Measurements from ENCODE around the gene CCDC171.
"Not testable (repeated sequence)": the region's sequence is repeated elsewhere in the genome, so short reads cannot be mapped to it uniquely, and the experiment has no call there.

Gene CCDC171

GRCh38 chr9:15696979-15697378, 144.1 kb downstream of the CCDC171 start:
- H3K36me3 ChIP-seq (ENCODE audit: control insufficient read depth in 2 of 2, insufficient read depth in 1 of 2, low read length in 2 of 2): no peaks in the 10 kb centered on the region
- POLR2A ChIA-PET: no interaction called here
- CTCF ChIA-PET: interaction anchor here (0.5 kb wide), 1 partner anchor 20 kb away, joined by 3 read pairs; no protein-coding TSS in a partner anchor
- no peak for TF ChIP-seq GLI2 (tag by site-specific recombination; IDR thresholded peaks at IDR 0.05; ENCODE audit: borderline replicate concordance, low read depth)
- TF ChIP-seq YY2 (tag by site-specific recombination; IDR thresholded peaks at IDR 0.05): no peak
- TF ChIP-seq ZSCAN4 (tag by site-specific recombination; IDR thresholded peaks at IDR 0.05): no peak
- TF ChIP-seq ZNF692 (tag by site-specific recombination; IDR thresholded peaks at IDR 0.05): peak; percentile 45; the same call in 1 of the 2 replicates
- no peak for TF ChIP-seq ZNF529 (tag by site-specific recombination; IDR thresholded peaks at IDR 0.05; ENCODE audit: insufficient replicate concordance)
- no peak for TF ChIP-seq ZNF610 (tag by site-specific recombination; IDR thresholded peaks at IDR 0.05; ENCODE audit: borderline replicate concordance)
- peak; percentile 64; the same call in 1 of the 2 replicates for TF ChIP-seq ZFP69B (tag by site-specific recombination; IDR thresholded peaks at IDR 0.05)
- no peak for TF ChIP-seq ZNF544 (tag by site-specific recombination; IDR thresholded peaks at IDR 0.05)
- no peak for TF ChIP-seq ZSCAN23 (tag by site-specific recombination; IDR thresholded peaks at IDR 0.05)
- no peak for TF ChIP-seq TCF7L2 (IDR thresholded peaks at IDR 0.05; ENCODE audit: borderline replicate concordance, low read depth, low read length)
- TF ChIP-seq ZBTB44 (tag by site-specific recombination; IDR thresholded peaks at IDR 0.05): no peak
- no peak for TF ChIP-seq ZNF433 (tag by site-specific recombination; IDR thresholded peaks at IDR 0.05; ENCODE audit: low read depth)
- H3K27ac ChIP-seq (ENCODE audit: extremely low read depth, low read depth, low read length): no peak overlapping the region
- H3K9me3 ChIP-seq (ENCODE audit: control insufficient read depth, insufficient read depth, low read depth, low read length): no peaks in the 10 kb centered on the region
- no peaks in the 10 kb centered on the region for H3K4me1 ChIP-seq (ENCODE audit: control insufficient read depth, insufficient read depth, low read length)
- H3K4me3 ChIP-seq (ENCODE audit: low read depth, low read length): no peak overlapping the region

- peak; percentile 85 for TF ChIP-seq PRDM6 (tag by site-specific recombination; IDR thresholded peaks at IDR 0.05)
- TF ChIP-seq TRIM28 (IDR thresholded peaks at IDR 0.05; ENCODE audit: borderline replicate concordance, low read length): peak; percentile 32; the same call in 1 of the 2 replicates
- TF ChIP-seq ZNF366 (tag by site-specific recombination; conservative IDR thresholded peaks at IDR 0.05): 0 out of 2 replicates have a peak, but pooled peaks have one; percentile 13
- TF ChIP-seq ZNF335 (tag by site-specific recombination; conservative IDR thresholded peaks at IDR 0.05): no peak
- no peak for TF ChIP-seq KLF7 (tag by site-specific recombination; IDR thresholded peaks at IDR 0.05; ENCODE audit: borderline replicate concordance)
- TF ChIP-seq ZNF629 (tag by site-specific recombination; IDR thresholded peaks at IDR 0.05): peak; percentile 38; the same call in 1 of the 2 replicates
- CTCF ChIA-PET: interaction anchor here (0.5 kb wide), 1 partner anchor 21 kb away, joined by 3 read pairs; no protein-coding TSS in a partner anchor
- Histone ChIP-seq H3K4me3 (ENCODE audit: low read depth, low read length) (no peak overlapping the region), H3K27ac (ENCODE audit: extremely low read depth, low read depth, low read length) (no peak overlapping the region), H3K36me3 (ENCODE audit: control insufficient read depth in 2 of 2, insufficient read depth in 1 of 2, low read length in 2 of 2) (no peaks in the 10 kb centered on the region), H3K9me3 (ENCODE audit: control insufficient read depth, insufficient read depth, low read depth, low read length) (no peaks in the 10 kb centered on the region), H3K4me1 (ENCODE audit: control insufficient read depth, insufficient read depth, low read length) (no peaks in the 10 kb centered on the region)
- POLR2A ChIA-PET: no interaction called here
Observed at GRCh38 chr9:15697446-15697851, 144.6 kb downstream of the CCDC171 start.

GRCh38 chr9:15699876-15700559, 147.2 kb downstream of the CCDC171 start:
- POLR2A ChIA-PET; H3K4me1 ChIP-seq (ENCODE audit: control insufficient read depth, insufficient read depth, low read length); CTCF ChIA-PET: not testable (repeated sequence)

More at GRCh38 chr9:15699876-15700559, 147.2 kb downstream of the CCDC171 start:
- H3K27ac ChIP-seq (ENCODE audit: extremely low read depth, low read depth, low read length); H3K4me3 ChIP-seq (ENCODE audit: low read depth, low read length); H3K9me3 ChIP-seq (ENCODE audit: control insufficient read depth, insufficient read depth, low read depth, low read length); H3K36me3 ChIP-seq (ENCODE audit: control insufficient read depth in 2 of 2, insufficient read depth in 1 of 2, low read length in 2 of 2): not testable (repeated sequence)

All from HEK293 (cell line).